T-helper 1 cell treated with Interleukin-12 subunit alpha and Interleukin-12 subunit beta and Interleukin-4 antibody, amounts not matched to agents 30 μg/mL and 1 μg/mL, for 36 hours (primary cell): ENCODE data around the gene ZRANB3.

Experiments
- H3K27ac Mint-ChIP-seq: one replicate; pipeline ENCODE4 v1.8.0; 2021; ENCODE audit warnings: mild to moderate bottlenecking, mixed read lengths
- H3K27me3 Mint-ChIP-seq: one replicate; pipeline ENCODE4 v1.8.0; 2021; ENCODE audit warnings: low read depth, mixed read lengths
- H3K36me3 Mint-ChIP-seq: one replicate; pipeline ENCODE4 v1.8.0; 2021; ENCODE audit warnings: low read depth, mixed read lengths
- H3K4me1 Mint-ChIP-seq: one replicate; pipeline ENCODE4 v1.8.0; 2021; ENCODE audit warnings: low read depth, mixed read lengths
- H3K4me3 Mint-ChIP-seq: one replicate; pipeline ENCODE4 v1.8.0; 2021; ENCODE audit warnings: mild to moderate bottlenecking, moderate library complexity, mixed read lengths
- H3K9me3 Mint-ChIP-seq: one replicate; pipeline ENCODE4 v1.8.0; 2021; ENCODE audit warnings: mixed read lengths

Gene ZRANB3

GRCh38 chr2:135179689-135180088 lies 351.3 kb downstream of the ZRANB3 start:
- Mint-ChIP-seq H3K27ac (no peak overlapping the region), H3K27me3 (no peaks in the 10 kb centered on the region), H3K4me1 (no peaks in the 10 kb centered on the region), H3K9me3 (no peaks in the 10 kb centered on the region), H3K36me3 (peaks cover 22% of the 10 kb centered on the region), H3K4me3 (no peak overlapping the region)

DNA sequence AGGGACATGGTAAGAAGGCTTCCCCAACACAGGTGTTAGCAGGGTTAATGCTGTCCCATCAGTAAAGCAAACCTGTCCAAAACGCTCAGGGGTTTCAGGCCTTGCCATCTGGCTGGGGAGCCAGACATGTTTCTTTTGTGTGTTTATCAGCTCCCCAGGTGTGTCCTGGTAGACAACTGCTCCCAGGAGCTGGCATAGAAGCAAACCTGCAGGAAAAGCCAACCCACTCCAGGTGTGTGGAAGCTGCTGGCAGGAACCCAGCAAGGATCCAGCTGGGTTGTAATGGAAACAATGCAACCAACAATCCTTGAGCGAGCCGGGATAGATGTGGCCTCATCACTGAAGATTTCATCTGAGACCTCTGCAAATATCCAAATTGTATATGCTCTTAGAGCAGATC lies 355.8 kb downstream of the ZRANB3 start:
- Mint-ChIP-seq H3K27ac (no peak overlapping the region), H3K4me1 (peaks cover 8% of the 10 kb centered on the region), H3K9me3 (no peaks in the 10 kb centered on the region), H3K4me3 (no peak overlapping the region), H3K36me3 (peaks cover 47% of the 10 kb centered on the region), H3K27me3 (no peaks in the 10 kb centered on the region)

- Mint-ChIP-seq H3K4me1 (peaks cover 8% of the 10 kb centered on the region), H3K4me3 (no peak overlapping the region), H3K27ac (no peak overlapping the region), H3K27me3 (no peaks in the 10 kb centered on the region), H3K36me3 (peaks cover 47% of the 10 kb centered on the region), H3K9me3 (no peaks in the 10 kb centered on the region)
These were observed 356.3 kb downstream of the ZRANB3 start for GRCh38 chr2:135174810-135175093.

- Mint-ChIP-seq H3K36me3 (peaks cover 50% of the 10 kb centered on the region), H3K4me3 (no peak overlapping the region), H3K4me1 (peaks cover 10% of the 10 kb centered on the region), H3K27me3 (no peaks in the 10 kb centered on the region), H3K27ac (no peak overlapping the region), H3K9me3 (no peaks in the 10 kb centered on the region)
These were observed 356.8 kb downstream of the ZRANB3 start for GRCh38 chr2:135174049-135174809.

- Mint-ChIP-seq H3K27ac (peak overlapping the region; percentile 29), H3K27me3 (no peaks in the 10 kb centered on the region), H3K4me3 (peak overlapping the region; percentile 39), H3K4me1 (peaks cover 10% of the 10 kb centered on the region), H3K9me3 (no peaks in the 10 kb centered on the region), H3K36me3 (peaks cover 40% of the 10 kb centered on the region)
These were observed 360.9 kb downstream of the ZRANB3 start for GRCh38 chr2:135169900-135170753.

DNA sequence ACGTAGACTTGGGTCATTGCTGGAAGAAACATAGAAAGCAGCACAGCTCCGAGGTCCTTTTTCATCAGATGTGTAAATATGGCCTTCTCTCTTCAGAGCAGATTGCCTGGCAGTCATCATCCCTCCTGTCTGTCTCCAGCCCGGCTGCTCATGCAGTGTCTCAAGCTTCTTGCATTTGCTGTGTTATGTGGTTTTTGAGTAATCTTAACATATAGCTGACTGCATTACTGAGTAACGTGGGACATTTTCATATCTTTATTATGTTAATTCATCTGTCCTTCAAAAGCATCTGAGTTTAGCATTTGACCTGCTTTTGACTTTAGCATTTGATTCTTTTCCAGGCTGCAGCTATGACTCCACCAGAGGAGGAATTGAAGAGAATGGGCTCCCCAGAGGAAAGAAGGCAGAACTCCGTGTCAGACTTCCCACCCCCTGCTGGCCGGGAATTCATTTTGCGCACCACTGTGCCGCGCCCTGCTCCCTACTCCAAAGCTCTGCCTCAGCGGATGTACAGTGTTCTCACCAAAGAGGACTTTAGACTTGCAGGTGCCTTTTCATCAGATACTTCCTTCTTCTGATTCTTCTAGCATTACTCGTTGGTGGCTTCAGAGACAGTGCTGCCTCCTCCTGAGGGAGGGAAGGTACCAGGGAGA lies 362.7 kb downstream of the ZRANB3 start:
- no peaks in the 10 kb centered on the region for H3K27me3 Mint-ChIP-seq
- H3K4me1 Mint-ChIP-seq = peaks cover 11% of the 10 kb centered on the region
- no peaks in the 10 kb centered on the region for H3K9me3 Mint-ChIP-seq
- no peak overlapping the region for H3K27ac Mint-ChIP-seq
- no peak overlapping the region for H3K4me3 Mint-ChIP-seq
- H3K36me3 Mint-ChIP-seq = peaks cover 42% of the 10 kb centered on the region

DNA sequence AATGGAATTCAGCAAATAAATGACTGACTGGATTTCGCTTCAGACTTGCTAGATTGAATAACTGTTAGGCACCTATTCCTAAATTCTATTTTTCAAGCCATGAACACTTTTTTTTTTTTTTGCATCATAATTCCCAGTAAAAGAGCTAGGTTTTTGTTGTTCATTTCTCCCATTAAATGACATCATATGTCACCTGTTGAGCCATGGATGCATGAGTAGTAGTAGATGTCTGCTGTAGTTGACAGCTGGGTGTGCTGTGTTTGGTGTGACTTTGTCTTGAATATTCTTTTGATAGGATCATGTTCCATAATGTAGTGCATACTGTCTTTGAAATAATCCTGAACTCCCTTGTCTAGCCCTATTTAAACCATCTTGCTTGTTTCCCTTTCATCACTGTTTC lies 363.7 kb downstream of the ZRANB3 start:
- no peak overlapping the region for H3K27ac Mint-ChIP-seq
- peaks cover 17% of the 10 kb centered on the region for H3K4me1 Mint-ChIP-seq
- no peak overlapping the region for H3K4me3 Mint-ChIP-seq
- no peaks in the 10 kb centered on the region for H3K9me3 Mint-ChIP-seq
- no peaks in the 10 kb centered on the region for H3K27me3 Mint-ChIP-seq
- peaks cover 44% of the 10 kb centered on the region for H3K36me3 Mint-ChIP-seq

DNA sequence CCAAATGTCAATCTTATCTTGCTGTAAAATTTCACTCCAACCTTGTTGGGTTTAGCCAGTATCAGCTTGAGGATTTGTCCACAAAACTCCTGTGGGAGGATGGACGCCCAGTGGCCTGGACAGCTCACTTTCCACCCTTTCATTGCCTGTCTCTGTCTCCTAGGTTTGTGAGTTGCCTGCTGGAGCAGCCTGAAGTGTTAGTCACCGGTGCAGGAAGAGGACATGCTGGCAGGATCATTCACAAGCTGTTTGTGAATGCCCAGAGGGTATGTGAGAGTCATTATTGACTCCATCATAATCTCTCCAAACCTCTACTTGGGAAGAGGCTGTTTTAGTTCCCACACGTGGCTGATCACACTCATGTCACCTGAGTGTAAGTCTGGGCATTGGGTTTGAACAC lies 366.6 kb downstream of the ZRANB3 start:
- Mint-ChIP-seq H3K27me3 (no peaks in the 10 kb centered on the region), H3K4me3 (no peak overlapping the region), H3K27ac (no peak overlapping the region), H3K36me3 (peaks cover 31% of the 10 kb centered on the region), H3K4me1 (peaks cover 9% of the 10 kb centered on the region), H3K9me3 (no peaks in the 10 kb centered on the region)

DNA sequence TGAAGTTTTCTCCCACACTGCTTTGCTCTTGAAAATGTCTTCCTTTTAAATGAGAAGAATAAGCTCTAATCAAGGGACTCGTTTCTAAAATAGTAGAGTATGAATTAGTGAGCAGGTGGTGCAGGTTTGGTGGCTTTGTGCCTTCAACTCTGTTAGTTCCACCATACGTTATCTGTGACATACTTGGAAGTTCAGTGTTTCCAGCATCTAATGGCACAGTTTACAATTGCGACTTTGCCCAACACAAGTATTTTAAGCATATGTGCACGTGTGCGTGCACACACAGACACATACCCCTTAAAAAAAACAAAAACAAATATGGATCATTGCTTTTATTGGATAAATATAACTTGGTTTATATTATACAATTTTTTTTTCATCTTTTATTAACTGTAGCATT lies 367.1 kb downstream of the ZRANB3 start:
- Mint-ChIP-seq H3K27me3 (no peaks in the 10 kb centered on the region), H3K27ac (no peak overlapping the region), H3K4me3 (no peak overlapping the region), H3K36me3 (peaks cover 33% of the 10 kb centered on the region), H3K9me3 (no peaks in the 10 kb centered on the region), H3K4me1 (peaks cover 7% of the 10 kb centered on the region)

- no peak overlapping the region for H3K4me3 Mint-ChIP-seq
- H3K36me3 Mint-ChIP-seq = peaks cover 34% of the 10 kb centered on the region
- peaks cover 7% of the 10 kb centered on the region for H3K4me1 Mint-ChIP-seq
- H3K27me3 Mint-ChIP-seq = no peaks in the 10 kb centered on the region
- H3K9me3 Mint-ChIP-seq = no peaks in the 10 kb centered on the region
- no peak overlapping the region for H3K27ac Mint-ChIP-seq
These were observed 367.7 kb downstream of the ZRANB3 start for GRCh38 chr2:135163306-135163705.

DNA sequence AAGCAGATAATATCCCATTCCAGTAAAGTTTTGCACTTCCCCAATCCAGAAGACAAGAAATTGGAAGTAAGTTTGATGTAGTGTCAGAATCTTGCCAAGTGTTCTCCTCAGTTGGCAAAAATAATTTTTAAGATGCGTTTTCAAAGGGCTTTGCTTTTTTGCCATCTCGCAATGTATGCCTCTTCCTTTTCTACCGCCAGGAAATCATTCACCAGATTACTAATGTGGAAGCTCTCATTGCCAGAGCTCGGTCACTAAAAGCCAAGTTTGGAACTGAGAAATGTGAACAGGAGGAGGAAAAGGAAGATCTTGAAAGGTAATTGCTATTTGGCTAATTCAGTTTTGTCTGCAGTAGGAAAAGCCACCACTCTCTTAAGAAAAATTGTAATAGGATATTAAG lies 368.2 kb downstream of the ZRANB3 start:
- H3K27me3 Mint-ChIP-seq = no peaks in the 10 kb centered on the region
- H3K4me3 Mint-ChIP-seq = no peak overlapping the region
- no peaks in the 10 kb centered on the region for H3K9me3 Mint-ChIP-seq
- no peak overlapping the region for H3K27ac Mint-ChIP-seq
- peaks cover 39% of the 10 kb centered on the region for H3K36me3 Mint-ChIP-seq
- peaks cover 7% of the 10 kb centered on the region for H3K4me1 Mint-ChIP-seq

GRCh38 chr2:135162377-135162776 lies 368.6 kb downstream of the ZRANB3 start:
- no peaks in the 10 kb centered on the region for H3K9me3 Mint-ChIP-seq
- H3K4me3 Mint-ChIP-seq = no peak overlapping the region
- H3K4me1 Mint-ChIP-seq = peaks cover 7% of the 10 kb centered on the region
- H3K27ac Mint-ChIP-seq = no peak overlapping the region
- H3K36me3 Mint-ChIP-seq = peaks cover 40% of the 10 kb centered on the region
- no peaks in the 10 kb centered on the region for H3K27me3 Mint-ChIP-seq

DNA sequence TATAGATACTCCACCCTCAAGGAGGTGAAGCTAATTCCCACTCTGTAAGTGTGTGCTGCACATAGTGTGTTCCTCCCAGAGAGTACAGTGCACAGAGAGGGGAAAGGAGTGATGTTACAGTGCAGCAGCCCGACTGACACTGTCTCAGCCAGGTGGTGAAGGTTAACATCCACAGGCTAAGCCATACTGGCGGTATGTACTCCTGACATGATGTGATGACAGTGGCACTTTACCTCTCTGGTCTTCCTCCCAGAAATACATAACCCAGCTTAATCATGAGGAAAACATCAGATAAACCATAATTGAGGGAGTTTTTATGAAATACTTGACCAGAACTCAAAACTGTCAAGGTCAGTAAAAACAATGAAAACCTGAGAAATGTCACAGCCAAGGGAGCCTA lies 371.8 kb downstream of the ZRANB3 start:
- no peaks in the 10 kb centered on the region for H3K9me3 Mint-ChIP-seq
- H3K27me3 Mint-ChIP-seq = no peaks in the 10 kb centered on the region
- H3K4me3 Mint-ChIP-seq = no peak overlapping the region
- no peak overlapping the region for H3K27ac Mint-ChIP-seq
- peaks cover 53% of the 10 kb centered on the region for H3K36me3 Mint-ChIP-seq
- H3K4me1 Mint-ChIP-seq = peaks cover 18% of the 10 kb centered on the region

GRCh38 chr2:135157856-135158255 lies 373.2 kb downstream of the ZRANB3 start:
- H3K27me3 Mint-ChIP-seq = no peaks in the 10 kb centered on the region
- peaks cover 55% of the 10 kb centered on the region for H3K36me3 Mint-ChIP-seq
- no peak overlapping the region for H3K27ac Mint-ChIP-seq
- H3K9me3 Mint-ChIP-seq = no peaks in the 10 kb centered on the region
- H3K4me1 Mint-ChIP-seq = peaks cover 16% of the 10 kb centered on the region
- H3K4me3 Mint-ChIP-seq = no peak overlapping the region

GRCh38 chr2:135154962-135155361 lies 376.1 kb downstream of the ZRANB3 start:
- Mint-ChIP-seq H3K9me3 (no peaks in the 10 kb centered on the region), H3K27me3 (no peaks in the 10 kb centered on the region), H3K4me1 (peaks cover 18% of the 10 kb centered on the region), H3K4me3 (no peak overlapping the region), H3K36me3 (peaks cover 68% of the 10 kb centered on the region), H3K27ac (no peak overlapping the region)
